Thoracic aorta (tissue), 2 donors: Measurements from ENCODE around the gene GNPDA1. TPM values are rescaled to one million over a fixed set of nuclear protein-coding genes. Genes with fewer than 3 reads are reported as not detected.
A peak's percentile ranks its signal among the peaks of the same experiment; 100 is the strongest.

Experiments
- ATAC-seq: fragments of 150-250 bp; one replicate; pipeline ENCODE4 v1.8.0; 2017; ENCODE audit warnings: low read depth; ENCODE audit not compliant: insufficient number of reproducible peaks, low FRiP score
- DNase-seq: peaks from one replicate; pipeline ENCODE4 v3.0.0-alpha.2; 2020; ENCODE audit warnings: low spot score
- H3K27ac ChIP-seq, 2 donors: fragments of 200-600 bp; sonication (generic); 1 replicate in 1 of 2; 2 replicates in 1 of 2; pipeline ENCODE4 v1.5.1; 2016; ENCODE audit warnings: mild to moderate bottlenecking in 2 of 2, moderate library complexity in 2 of 2
- H3K27me3 ChIP-seq: fragments of 200-600 bp; sonication (generic); replicated peaks from 2 replicates; pipeline ENCODE4 v1.6.0; 2016; ENCODE audit warnings: mild to moderate bottlenecking; ENCODE audit not compliant: insufficient read depth
- H3K36me3 ChIP-seq: fragments of 200-600 bp; sonication (generic); one replicate; pipeline ENCODE4 v1.5.1; 2016
- H3K4me1 ChIP-seq, 2 donors: fragments of 200-600 bp; sonication (generic); 1 replicate in 1 of 2; 2 replicates in 1 of 2; pipeline versions ENCODE4 v1.5.1 to v1.6.0; 2016; ENCODE audit warnings: low read depth in 2 of 2, mild to moderate bottlenecking in 1 of 2; ENCODE audit not compliant: control insufficient read depth in 1 of 2
- H3K4me3 ChIP-seq: fragments of 200-600 bp; sonication (generic); 2 replicates; pipeline ENCODE4 v1.5.1; 2016; ENCODE audit warnings: mild to moderate bottlenecking
- H3K9me3 ChIP-seq: fragments of 200-600 bp; sonication (generic); 2 replicates; pipeline ENCODE4 v1.5.1; 2016
- total RNA-seq, 2 donors: library from RNA; depleted of rRNA; stranded (reverse); fragments of >200 nt; gene quantifications; one replicate each; pipeline versions ENCODE4 v1.1.0 to v1.2.3, GENCODE V29; 2016
- TF ChIP-seq, protein P1 (sequence below): fragments of 200-600 bp; sonication (generic); IDR thresholded peaks from one replicate; pipeline ENCODE4 v1.5.1; 2019; ENCODE audit warnings: antibody characterized with exemption

GNPDA1 gene
- 10 to 100 TPM; 15.8 to 26.5 TPM for total RNA-seq

DNA sequence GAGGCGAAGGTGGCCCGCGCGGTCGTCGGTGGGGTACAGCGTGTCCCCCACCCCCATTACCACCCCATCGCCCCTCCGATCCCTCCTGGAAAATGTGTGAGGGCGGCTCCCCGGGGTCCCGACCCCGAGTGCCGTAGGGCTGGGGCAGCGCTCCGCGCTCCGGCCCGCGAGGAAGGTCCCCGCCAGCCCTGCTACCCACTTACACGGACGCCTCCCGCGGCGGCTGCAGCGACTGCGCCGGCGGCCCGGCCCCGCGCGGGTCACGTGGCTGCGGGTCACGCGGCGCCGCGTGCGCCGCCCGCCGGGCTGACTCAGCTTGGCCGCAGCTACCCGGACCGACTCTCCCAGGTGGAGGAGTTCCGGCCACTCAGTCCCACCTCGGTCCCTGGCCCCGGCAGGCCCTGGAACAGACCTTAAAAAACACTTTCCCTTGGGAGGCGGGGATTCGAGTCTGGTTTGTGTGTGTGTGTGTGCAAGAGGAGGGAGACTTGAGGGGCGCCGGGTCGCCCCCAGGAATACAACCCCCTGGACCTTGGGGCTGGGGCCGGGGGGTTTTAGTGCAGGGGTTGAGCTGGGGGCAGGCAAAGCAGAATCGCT lies at the start of gene GNPDA1:
GNPDA1 (minus strand) TSS at position 236 of the 597 bp plus-strand sequence. CDS start 992 bp downstream, outside the sequence.
- ATAC-seq (peak; percentile 68), DNase-seq (peak; percentile 40)
- peaks cover 12 to 25% of the 10 kb centered on the region in 2 donors for H3K4me1 ChIP-seq
- no peaks in the 10 kb centered on the region for H3K36me3 ChIP-seq
- TF ChIP-seq, protein P1, sequence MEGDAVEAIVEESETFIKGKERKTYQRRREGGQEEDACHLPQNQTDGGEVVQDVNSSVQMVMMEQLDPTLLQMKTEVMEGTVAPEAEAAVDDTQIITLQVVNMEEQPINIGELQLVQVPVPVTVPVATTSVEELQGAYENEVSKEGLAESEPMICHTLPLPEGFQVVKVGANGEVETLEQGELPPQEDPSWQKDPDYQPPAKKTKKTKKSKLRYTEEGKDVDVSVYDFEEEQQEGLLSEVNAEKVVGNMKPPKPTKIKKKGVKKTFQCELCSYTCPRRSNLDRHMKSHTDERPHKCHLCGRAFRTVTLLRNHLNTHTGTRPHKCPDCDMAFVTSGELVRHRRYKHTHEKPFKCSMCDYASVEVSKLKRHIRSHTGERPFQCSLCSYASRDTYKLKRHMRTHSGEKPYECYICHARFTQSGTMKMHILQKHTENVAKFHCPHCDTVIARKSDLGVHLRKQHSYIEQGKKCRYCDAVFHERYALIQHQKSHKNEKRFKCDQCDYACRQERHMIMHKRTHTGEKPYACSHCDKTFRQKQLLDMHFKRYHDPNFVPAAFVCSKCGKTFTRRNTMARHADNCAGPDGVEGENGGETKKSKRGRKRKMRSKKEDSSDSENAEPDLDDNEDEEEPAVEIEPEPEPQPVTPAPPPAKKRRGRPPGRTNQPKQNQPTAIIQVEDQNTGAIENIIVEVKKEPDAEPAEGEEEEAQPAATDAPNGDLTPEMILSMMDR = peak; percentile 10
- no peaks in the 10 kb centered on the region for H3K27me3 ChIP-seq
- H3K9me3 ChIP-seq = no peaks in the 10 kb centered on the region
- H3K27ac ChIP-seq = peak within 1 kb of the TSS; percentile 82 to 85
- peak within 1 kb of the TSS; percentile 93 for H3K4me3 ChIP-seq

DNA sequence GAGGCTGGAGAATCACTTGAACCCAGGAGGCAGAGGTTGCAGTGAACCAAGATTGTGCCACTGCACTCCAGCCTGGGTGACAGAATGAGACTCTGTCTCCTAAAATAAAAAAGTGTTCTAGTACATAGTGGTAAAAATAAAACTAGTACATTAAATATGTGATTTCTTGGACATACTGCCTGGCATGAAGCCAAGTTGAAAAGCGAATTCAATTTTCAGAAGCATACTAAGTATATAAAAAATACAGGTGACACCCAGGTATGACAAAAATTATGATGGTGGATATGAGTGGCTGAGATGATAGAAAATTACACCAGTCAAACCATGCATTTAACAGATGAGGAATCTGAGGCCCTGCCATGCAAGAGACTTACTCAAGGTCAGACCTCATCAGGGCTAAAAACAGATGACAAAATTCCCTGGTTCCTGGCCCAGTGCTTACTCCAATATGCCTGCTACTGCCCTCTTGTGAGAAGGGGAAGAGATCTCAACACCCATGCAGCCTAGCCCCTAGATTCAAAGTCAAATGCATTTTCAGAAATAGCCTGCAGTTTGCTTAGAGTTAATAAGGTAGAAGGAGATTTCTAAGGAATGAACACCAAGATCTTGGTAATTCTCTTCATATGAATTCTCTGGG lies 46.6 kb upstream of the GNPDA1 start:
- no peak overlapping the region for H3K4me3 ChIP-seq
- H3K27ac ChIP-seq = peak overlapping the region; percentile 44 to 46
- DNase-seq = no peak
- ATAC-seq = no peak
- H3K9me3 ChIP-seq = no peaks in the 10 kb centered on the region
- H3K27me3 ChIP-seq = no peaks in the 10 kb centered on the region
- H3K4me1 ChIP-seq = peaks cover 17 to 31% of the 10 kb centered on the region in 2 donors
- no peaks in the 10 kb centered on the region for H3K36me3 ChIP-seq
- TF ChIP-seq, protein P1 = peak; percentile 32

DNA sequence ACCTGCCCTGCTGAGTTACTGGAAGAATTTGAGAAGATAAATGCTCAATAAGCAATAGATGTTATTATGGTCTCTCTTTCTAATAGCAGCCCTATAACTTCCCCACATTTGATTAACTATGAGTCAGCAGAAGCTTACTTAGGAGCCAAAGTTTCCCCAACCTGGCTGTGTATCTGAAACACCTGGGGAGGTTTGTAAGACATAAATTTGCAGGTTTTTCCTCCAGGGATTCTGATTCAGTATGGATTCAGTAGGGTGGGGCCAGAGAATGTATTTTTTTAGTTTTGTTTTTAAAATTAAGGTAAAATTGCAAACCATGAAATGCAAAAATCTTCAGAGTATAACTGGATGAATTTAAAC lies 44.9 kb upstream of the GNPDA1 start:
- DNase-seq (no peak), ATAC-seq (no peak)
- H3K27me3 ChIP-seq = no peaks in the 10 kb centered on the region
- H3K27ac ChIP-seq = no peak overlapping the region
- no peak overlapping the region for H3K4me3 ChIP-seq
- no peaks in the 10 kb centered on the region for H3K36me3 ChIP-seq
- H3K9me3 ChIP-seq = no peaks in the 10 kb centered on the region
- TF ChIP-seq, protein P1 = no peak
- peaks cover 7 to 27% of the 10 kb centered on the region in 2 donors for H3K4me1 ChIP-seq

DNA sequence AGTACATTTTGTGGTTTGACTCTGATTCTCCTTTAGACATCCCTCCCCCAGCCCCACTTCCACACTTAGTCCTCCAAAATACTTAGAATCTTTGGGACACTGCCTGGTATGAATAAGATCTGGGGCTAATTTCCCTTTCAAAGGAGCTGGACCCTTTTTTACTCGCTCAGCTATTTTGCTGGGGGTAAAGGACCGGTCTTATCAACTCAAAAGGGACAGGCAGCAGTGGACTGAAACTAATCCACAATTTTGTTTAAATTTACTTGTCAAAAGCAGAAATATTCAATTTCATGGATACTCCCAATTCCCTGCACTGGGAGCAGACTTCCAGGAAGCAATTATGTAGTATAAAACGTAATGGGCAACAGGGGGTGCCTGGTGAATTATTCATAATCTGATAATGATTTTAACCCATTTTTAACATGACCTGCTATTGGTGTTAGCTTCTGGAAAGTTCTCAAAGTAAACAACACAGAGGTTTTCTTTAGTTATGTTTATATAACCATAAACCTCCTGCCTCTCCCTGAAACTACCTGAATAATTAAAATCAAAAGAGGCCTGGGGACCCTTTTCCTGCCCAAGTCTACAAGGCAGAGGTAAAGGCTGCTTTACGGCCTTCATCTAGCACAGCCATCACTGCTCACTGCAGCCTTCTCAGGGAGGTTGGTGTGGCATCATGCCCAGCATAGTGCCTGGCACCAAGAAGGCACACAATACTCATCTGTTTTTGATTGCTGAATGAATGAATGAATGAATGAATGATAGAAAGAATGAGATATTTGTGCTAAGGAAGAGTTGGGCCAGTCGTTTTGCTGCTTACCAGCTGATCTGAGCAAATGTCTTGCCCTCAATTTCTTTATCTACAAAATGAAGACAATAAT lies 44.2 kb upstream of the GNPDA1 start:
- H3K27me3 ChIP-seq = no peaks in the 10 kb centered on the region
- no peak overlapping the region for H3K4me3 ChIP-seq
- H3K4me1 ChIP-seq = peaks cover 7 to 27% of the 10 kb centered on the region in 2 donors
- no peak overlapping the region for H3K27ac ChIP-seq
- no peaks in the 10 kb centered on the region for H3K36me3 ChIP-seq
- H3K9me3 ChIP-seq = no peaks in the 10 kb centered on the region
- no peak for ATAC-seq
- DNase-seq = no peak
- TF ChIP-seq, protein P1 = no peak

DNA sequence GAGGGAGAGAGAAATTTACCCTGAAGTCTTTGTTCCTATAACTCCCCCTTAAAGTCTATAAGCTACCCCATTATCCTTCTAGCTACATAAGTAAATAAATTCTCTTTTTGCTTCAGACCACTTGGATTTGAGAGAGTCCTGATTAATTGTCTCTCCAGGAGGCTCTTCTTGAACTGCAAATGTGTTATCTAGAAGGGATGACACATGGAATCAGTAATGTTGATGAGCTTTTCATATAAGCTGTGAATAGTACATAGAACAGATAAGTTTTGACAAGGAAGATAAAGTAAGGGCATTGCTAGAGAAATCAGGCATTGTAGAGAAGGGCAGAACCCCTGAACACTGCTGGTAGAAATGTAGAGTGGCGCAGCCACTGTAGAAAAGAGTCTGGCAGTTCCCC lies 42.5 kb upstream of the GNPDA1 start:
- no peaks in the 10 kb centered on the region for H3K27me3 ChIP-seq
- ATAC-seq (no peak), DNase-seq (no peak)
- no peaks in the 10 kb centered on the region for H3K9me3 ChIP-seq
- H3K4me3 ChIP-seq = no peak overlapping the region
- TF ChIP-seq, protein P1 = no peak
- H3K4me1 ChIP-seq = peaks cover 7 to 27% of the 10 kb centered on the region in 2 donors
- H3K27ac ChIP-seq = no peak overlapping the region
- no peaks in the 10 kb centered on the region for H3K36me3 ChIP-seq
